Neural cell (in vitro differentiated cells): Measurements from ENCODE around the gene PFDN6.

Experiments
- CTCF ChIP-seq: fragments of 450-650 bp; IDR thresholded peaks from 2 replicates; pipeline ENCODE4 v1.5.1; 2014; ENCODE audit warnings: antibody characterized with exemption, mild to moderate bottlenecking, moderate library complexity; ENCODE audit not compliant: poor library complexity, severe bottlenecking
- EP300 ChIP-seq: fragments of 450-650 bp; conservative IDR thresholded peaks from 2 replicates; pipeline ENCODE4 v1.6.1; 2014; ENCODE audit warnings: antibody characterized with exemption, mild to moderate bottlenecking, moderate library complexity; ENCODE audit not compliant: poor library complexity, severe bottlenecking
- EZH2 ChIP-seq: fragments of 200-600, 300-800 bp; shearing (Covaris generic), sonication (generic); IDR thresholded peaks from 2 replicates; pipeline ENCODE4 v1.6.1; 2014; ENCODE audit warnings: antibody characterized with exemption, low read length, borderline replicate concordance, mild to moderate bottlenecking; ENCODE audit not compliant: insufficient read depth, poor library complexity, severe bottlenecking
- MXI1 ChIP-seq: fragments of 450-650 bp; conservative IDR thresholded peaks from 2 replicates; pipeline ENCODE4 v1.6.1; 2014; ENCODE audit warnings: antibody characterized with exemption, mild to moderate bottlenecking; ENCODE audit not compliant: poor library complexity, severe bottlenecking
- POLR2AphosphoS5 ChIP-seq: IDR thresholded peaks from 2 replicates; pipeline ENCODE4 v1.6.1; 2012
- RAD21 ChIP-seq: fragments of 450-650 bp; conservative IDR thresholded peaks from 2 replicates; pipeline ENCODE4 v1.6.1; 2014; ENCODE audit warnings: antibody characterized with exemption, mild to moderate bottlenecking, moderate library complexity
- REST ChIP-seq: IDR thresholded peaks from 2 replicates; pipeline ENCODE4 v1.6.1; 2012; ENCODE audit warnings: borderline replicate concordance
- SMC3 ChIP-seq: fragments of 450-650 bp; conservative IDR thresholded peaks from 2 replicates; pipeline ENCODE4 v1.6.1; 2014; ENCODE audit warnings: antibody characterized with exemption, mild to moderate bottlenecking, moderate library complexity; ENCODE audit not compliant: poor library complexity
- TAF1 ChIP-seq: IDR thresholded peaks from 2 replicates; pipeline ENCODE4 v1.6.1; 2012; ENCODE audit warnings: low read depth

- no peak for TF ChIP-seq CTCF
- no peak for TF ChIP-seq POLR2AphosphoS5
- no peak for TF ChIP-seq EZH2
- no peak for TF ChIP-seq REST
- TF ChIP-seq RAD21, result no peak
- TF ChIP-seq EP300, result no peak
- TF ChIP-seq SMC3, result no peak
- TF ChIP-seq TAF1, result no peak
- TF ChIP-seq MXI1, result no peak
Measured at GRCh38 chr6:33273129-33273923, 16.1 kb upstream of the PFDN6 start.
